Measurements from ENCODE around the gene STARD9.
"Not testable (repeated sequence)": the region's sequence is repeated elsewhere in the genome, so short reads cannot be mapped to it uniquely, and the experiment has no call there.

STARD9 gene

GRCh38 chr15:42627485-42627884 lies 52.1 kb downstream of the STARD9 start:
- DNase-seq (ENCODE audit: low spot score): no peak

DNA sequence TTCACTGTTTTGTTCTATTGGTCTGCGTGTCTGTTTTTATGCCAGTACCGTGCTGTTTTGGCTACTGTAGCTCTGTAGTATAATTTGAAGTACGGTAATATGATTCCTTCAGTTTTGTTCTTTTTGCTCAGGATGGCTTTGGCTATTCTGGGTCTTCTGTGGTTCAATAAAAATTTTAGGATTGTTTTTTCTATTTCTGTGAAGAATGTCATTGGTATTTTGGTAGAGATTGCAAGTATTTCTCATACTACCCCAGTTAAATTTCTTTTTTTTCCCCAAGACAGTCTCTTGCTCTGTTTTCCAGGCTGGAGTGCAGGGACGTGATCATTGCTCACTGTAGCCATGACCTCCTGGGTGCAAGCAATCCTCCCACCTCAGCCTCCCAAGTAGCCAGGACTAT lies 53.4 kb downstream of the STARD9 start:
- no peak for DNase-seq (ENCODE audit: low spot score)

DNA sequence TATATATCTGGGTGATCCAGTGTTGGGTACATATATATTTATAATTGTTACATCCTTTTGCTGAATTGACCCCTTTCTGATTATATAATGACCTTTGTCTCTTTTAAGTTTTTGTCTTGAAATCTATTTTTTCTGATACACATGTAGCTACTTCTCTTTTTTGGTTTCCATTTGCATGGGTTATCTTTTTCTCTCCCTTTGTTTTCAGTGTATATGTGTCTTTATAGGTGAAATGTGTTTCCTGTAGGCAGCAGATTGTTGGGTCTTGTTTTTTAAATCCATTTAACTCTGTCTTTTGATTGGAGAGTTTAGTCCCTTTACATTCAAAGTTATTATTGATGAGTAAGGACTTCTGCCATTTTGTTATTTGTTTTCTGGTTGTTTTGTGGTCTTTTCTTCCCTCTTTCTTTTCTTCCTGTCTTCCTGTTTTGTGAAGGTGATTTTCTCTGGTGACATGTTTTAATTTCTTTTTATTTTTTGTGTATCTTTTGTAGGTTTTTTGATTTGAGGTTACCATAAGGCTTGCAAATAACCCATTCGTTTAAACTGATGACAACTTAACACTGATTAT lies 56.8 kb downstream of the STARD9 start:
- no peak for DNase-seq (ENCODE audit: low spot score)

DNA sequence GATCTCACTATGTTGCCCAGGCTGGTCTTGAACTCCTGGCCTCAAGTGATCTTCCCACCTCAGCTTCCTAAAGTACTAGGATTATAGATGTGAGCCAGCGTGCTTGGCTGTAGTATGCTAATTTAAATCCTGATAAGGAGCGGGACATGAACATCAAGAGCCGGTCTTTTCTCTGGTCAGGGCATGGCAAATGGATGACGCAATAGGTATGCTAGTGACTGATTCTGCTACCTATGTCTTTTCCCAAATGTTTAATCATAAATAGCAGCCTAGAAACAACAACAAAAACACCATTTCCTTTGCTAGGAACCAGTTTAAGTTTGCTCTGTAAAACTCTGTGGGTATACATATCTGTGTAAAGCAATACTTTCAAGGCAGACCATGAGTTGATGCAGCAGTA lies 64.7 kb downstream of the STARD9 start:
- DNase-seq (ENCODE audit: low spot score): no peak

- peak; percentile 52 for DNase-seq (ENCODE audit: low spot score)
Measured at GRCh38 chr15:42650208-42651066, 75.0 kb downstream of the STARD9 start.

DNA sequence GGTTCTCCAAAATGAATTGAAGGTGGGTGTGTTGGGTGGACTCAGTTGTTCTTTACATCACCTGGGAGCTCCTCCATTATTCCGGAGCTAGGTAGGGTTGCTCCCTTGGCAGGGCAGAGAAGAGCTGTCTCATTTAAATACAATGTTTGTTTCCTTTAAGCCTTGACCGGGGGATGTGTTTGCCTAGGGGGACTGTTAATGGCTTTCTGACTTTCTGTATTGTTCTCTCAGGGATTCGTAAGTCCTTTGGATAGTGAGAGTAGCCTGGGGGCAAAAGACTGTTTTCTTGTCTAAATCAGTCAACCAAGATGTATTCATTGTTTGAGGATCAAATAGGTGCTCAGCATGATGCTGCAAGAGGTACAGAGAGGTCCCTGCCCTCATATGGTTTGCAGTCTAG lies 90.4 kb downstream of the STARD9 start:
- DNase-seq (ENCODE audit: low spot score): no peak

DNA sequence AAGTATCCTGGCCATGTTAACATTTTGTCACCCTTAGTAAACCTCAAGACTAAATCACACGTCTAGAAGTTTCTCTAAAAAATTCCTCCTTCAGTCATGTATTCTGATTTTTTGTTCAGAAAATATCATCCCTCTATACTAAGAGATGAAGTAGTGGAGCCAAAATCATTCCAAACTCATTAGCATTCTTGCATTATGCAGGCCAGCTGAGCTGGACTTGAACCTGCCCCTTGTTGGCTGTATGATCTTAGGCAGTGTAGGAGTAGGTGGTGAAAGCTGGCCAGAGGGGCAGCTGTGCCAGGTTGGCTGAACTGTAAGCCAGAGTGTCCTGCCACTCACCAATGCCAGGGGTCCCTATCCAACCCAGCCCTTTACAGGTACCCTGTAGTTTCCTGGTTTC lies 92.4 kb downstream of the STARD9 start:
- DNase-seq (ENCODE audit: low spot score): no peak

DNA sequence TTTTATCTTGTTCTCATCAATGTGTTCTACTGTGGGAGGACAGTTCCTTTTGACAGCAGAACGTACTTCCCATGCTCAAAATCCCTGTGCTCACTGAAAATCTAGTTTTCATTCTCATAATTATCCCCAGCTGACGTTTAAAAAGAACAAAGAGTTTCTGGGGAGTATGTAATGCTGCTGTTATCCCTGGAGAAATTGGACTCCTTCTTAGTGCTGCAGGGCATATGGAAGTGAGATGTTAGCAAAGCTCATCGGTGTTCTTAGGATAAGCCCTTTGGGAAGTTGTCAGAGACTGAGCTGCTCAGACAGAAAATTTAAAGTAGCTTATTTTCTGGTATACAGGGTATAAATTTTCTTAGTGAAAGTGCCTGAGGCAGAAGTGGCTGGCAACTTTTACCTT lies 95.0 kb downstream of the STARD9 start:
- DNase-seq (ENCODE audit: low spot score): no peak

- no peak for DNase-seq (ENCODE audit: low spot score)
Measured at GRCh38 chr15:42672444-42672843, 97.0 kb downstream of the STARD9 start.

DNA sequence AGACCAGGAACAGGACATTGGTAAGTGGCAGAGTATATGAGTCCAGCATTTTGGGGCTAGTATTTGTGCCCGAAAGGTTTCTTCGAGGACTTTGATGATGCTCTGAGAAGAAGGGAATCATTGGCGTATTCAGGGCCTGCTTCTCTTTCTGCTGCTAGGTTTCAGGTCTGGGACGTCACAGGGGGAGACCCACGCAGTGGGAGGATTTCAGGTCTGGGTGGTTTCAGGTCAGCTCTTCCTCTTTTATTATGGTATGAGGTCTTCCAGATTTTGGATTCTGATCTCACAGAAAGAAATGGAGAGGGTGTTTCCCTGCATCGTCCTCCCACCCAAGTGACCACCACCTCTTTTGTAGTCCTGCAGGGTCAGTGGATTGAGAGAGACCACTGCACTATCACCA lies 99.1 kb downstream of the STARD9 start:
- DNase-seq (ENCODE audit: low spot score): no peak

DNA sequence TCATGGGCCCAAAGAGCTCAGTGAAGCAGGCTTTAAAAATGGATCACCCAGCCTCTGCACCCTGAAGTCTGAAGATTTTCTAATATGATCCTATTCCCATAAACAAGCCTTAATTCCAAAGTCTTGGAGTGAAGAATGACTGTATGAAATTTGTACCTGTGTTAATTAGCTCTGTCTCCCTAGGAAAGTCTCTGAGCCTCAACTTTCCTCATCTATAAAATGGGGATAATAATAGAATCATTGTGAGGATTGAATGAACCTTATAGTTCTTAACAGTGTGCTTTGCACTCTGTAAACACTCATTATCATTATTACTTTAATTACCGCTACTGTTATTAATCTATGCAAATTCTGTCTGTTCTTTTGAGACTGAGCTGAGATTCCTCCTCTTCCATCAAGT lies 99.6 kb downstream of the STARD9 start:
- DNase-seq (ENCODE audit: low spot score): no peak

DNA sequence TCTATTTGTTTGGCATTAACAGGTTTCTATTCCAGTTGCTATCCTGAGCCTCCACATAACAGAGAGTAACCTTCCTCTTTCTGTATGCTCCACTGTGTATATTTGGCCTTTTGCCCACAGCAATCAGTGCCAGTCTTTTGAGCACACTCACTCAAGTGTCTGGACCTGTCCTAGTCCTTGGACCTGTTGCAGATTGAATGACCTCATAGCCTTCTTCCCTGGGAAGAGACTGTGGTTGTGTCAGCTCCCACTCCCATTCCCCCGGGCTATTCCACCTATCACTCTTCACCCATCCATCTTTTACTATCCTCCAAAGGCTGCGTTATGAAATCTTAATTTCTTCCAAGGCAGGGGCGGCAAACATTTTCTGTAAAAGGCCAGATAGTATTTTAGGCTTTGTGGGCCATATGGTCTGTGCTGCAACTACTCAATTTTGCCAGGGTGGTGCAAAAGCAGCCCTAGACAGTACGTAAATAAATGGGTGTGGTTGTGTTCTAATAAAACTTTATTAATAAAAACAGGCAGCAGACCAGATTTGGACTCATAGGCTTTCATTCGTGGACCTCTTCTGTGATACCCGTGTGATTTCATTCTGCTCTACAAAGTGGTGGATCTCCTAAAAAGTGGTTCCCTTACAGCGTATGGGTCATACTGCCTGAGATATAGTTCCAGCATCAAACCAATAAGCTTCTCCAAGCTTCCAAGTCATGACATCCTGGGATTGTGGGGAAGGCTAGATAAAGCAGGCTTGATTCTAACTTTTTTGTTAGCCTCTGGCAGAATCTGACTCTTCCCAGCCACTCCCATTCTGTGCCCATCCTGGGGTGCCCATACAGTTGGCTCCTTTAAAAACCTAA lies 104.1 kb downstream of the STARD9 start:
- DNase-seq (ENCODE audit: low spot score): no peak

- DNase-seq (ENCODE audit: low spot score): not testable (repeated sequence)
Measured at GRCh38 chr15:42680142-42680482, 104.7 kb downstream of the STARD9 start.

DNA sequence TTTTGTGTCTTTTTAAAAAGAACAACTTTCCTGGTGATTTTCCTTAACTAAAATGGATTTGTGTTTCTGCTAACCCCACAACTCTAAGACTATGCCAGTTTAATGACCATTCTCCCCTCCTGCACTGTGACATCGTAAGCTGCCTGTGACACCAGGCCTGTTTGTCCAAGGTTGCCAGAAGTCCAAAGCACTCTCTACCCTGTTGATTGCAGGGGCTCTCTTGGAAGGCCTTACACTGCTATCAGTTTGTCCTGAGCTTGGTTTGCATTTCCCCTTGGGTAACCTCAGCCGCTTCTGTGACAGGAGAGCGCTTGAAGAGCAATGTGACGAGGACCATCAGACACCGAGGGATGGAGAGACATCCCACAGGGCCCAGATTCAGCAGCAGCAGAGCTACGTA lies 105.7 kb downstream of the STARD9 start:
- DNase-seq (ENCODE audit: low spot score): no peak

DNA sequence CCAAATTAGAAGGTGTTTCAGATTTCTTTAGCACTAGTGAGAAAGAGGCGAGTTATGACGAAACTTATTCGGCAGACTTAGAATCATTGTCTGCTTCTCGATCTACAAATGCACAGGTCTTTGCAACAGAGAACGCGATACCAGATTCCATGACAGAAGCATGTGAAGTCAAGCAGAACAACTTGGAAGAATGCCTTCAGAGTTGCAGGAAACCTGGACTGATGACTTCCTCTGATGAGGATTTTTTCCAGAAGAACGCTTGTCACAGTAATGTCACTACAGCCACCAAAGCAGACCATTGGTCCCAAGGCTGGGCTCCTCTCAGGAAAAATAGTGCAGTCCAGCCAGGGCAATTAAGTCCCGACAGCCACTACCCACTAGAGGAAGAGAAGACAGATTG lies 110.9 kb downstream of the STARD9 start:
- no peak for DNase-seq (ENCODE audit: low spot score)

- no peak for DNase-seq (ENCODE audit: low spot score)
Measured at GRCh38 chr15:42687740-42688139, 112.3 kb downstream of the STARD9 start.

- DNase-seq (ENCODE audit: low spot score): no peak
Measured at GRCh38 chr15:42688301-42688700, 112.9 kb downstream of the STARD9 start.

- DNase-seq (ENCODE audit: low spot score): no peak
Measured at GRCh38 chr15:42691308-42691707, 115.9 kb downstream of the STARD9 start.

- no peak for DNase-seq (ENCODE audit: low spot score)
Measured at GRCh38 chr15:42691770-42692169, 116.4 kb downstream of the STARD9 start.

DNA sequence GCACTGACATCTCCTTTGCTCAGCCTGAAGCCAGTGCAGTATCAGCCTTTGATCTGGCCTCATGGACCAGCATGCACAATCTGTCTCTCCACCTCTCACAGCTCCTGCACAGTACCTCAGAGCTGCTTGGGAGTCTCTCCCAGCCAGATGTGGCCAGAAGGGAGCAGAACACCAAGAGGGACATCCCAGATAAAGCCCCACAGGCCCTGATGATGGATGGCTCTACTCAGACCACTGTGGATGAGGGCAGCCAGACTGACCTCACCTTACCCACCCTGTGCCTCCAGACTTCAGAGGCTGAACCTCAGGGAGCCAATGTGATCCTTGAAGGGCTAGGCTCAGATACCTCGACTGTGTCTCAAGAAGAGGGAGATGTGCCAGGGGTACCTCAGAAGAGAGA lies 117.1 kb downstream of the STARD9 start:
- DNase-seq (ENCODE audit: low spot score): no peak

GRCh38 chr15:42692997-42693396 lies 117.6 kb downstream of the STARD9 start:
- no peak for DNase-seq (ENCODE audit: low spot score)

GRCh38 chr15:42693496-42693895 lies 118.1 kb downstream of the STARD9 start:
- no peak for DNase-seq (ENCODE audit: low spot score)

DNA sequence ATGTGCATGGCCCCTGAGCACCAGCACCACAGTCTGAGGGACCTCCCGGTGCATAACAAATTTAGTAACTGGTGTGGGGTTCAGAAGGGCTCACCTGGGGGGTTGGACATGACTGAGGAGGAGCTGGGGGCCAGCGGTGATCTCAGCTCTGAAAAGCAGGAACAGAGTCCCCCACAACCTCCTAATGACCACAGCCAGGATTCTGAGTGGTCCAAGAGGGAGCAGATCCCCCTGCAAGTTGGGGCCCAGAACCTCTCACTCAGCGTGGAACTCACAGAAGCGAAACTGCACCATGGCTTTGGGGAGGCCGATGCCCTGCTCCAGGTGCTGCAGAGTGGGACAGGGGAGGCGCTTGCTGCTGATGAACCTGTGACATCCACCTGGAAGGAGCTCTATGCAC lies 118.5 kb downstream of the STARD9 start:
- no peak for DNase-seq (ENCODE audit: low spot score)
